ENCODE results near the gene PLOD1. TPM values are rescaled to one million over a fixed set of nuclear protein-coding genes. Genes with fewer than 3 reads are reported as not detected.
A peak's percentile ranks its signal among the peaks of the same experiment; 100 is the strongest.
"Not testable (repeated sequence)": the region's sequence is repeated elsewhere in the genome, so short reads cannot be mapped to it uniquely, and the experiment has no call there.

Gene PLOD1
- total and polyA plus RNA-seq, 10 of the 15 experiments (the other 5 are each of a cell fraction or from before 2014, with no cell fraction given), result 10.6 to 42.6 (median 29.3) TPM

- intact Hi-C loops (cut with micrococcal nuclease; ENCODE audit: unreplicated experiment); BruUV-seq (replicated peaks); RAD21 ChIA-PET (ENCODE audit: unreplicated experiment); H3K9me3 ChIP-seq (replicated peaks; ENCODE audit: control insufficient read depth, insufficient read depth, low read length); FAIRE-seq; H3K27me3 ChIP-seq (replicated peaks in 1 of 2; ENCODE audit: control insufficient read depth in 2 of 2, insufficient read depth in 2 of 2, low read length in 1 of 2); H2AFZ ChIP-seq (ENCODE audit: control insufficient read depth, low read depth, low read length); H4K20me1 ChIP-seq (ENCODE audit: control insufficient read depth, insufficient read depth); in situ Hi-C loops (cut with MboI); DNase-seq (ENCODE audit: low read depth, low spot score): not testable (repeated sequence)
- 5% methylated on average over 17 of the region's 54 CpGs for WGBS (ENCODE audit: insufficient coverage, insufficient replicate concordance, low lambda C conversion rate, missing lambda C conversion rate)
- Histone ChIP-seq H3K79me2 (ENCODE audit: control insufficient read depth, insufficient read depth, low read length) (peaks cover 41% of the 10 kb centered on the region), H3K27ac (ENCODE audit: control insufficient read depth, insufficient read depth) (peak overlapping the region; percentile 7; the same call in 1 of the 2 replicates), H3K9ac (ENCODE audit: control insufficient read depth, insufficient read depth, low read length) (peak overlapping the region; percentile 51; the same call in 1 of the 2 replicates), H3K4me3 (peak overlapping the region; percentile 85), H3K36me3 (ENCODE audit: control insufficient read depth in 2 of 2, insufficient read depth in 2 of 2, low read length in 1 of 2) (peaks cover 7 to 17% of the 10 kb centered on the region in 2 experiments; a peak in 3 of 4 replicates), H3K4me2 (ENCODE audit: control insufficient read depth, insufficient read depth) (peak overlapping the region; percentile 97), H3K4me1 (ENCODE audit: control insufficient read depth, insufficient read depth, low read length) (peaks cover 17% of the 10 kb centered on the region)
- peak; percentile 58 for ATAC-seq
- POLR2A ChIA-PET, result interaction anchor here (0.9 to 1.4 kb wide), 4 partner anchors 9 to 17 kb away, joined by 3 to 11 read pairs (median 4); partner anchors contain the start of gene PLOD1
- TF ChIP-seq LARP7 (IDR thresholded peaks at IDR 0.05) (peak; percentile 20; the same call in 1 of the 2 replicates), POLR2A (IDR thresholded peaks at IDR 0.05; ENCODE audit: low read depth, low read length) (peak; percentile 8; the same call in 1 of the 2 replicates)
- SMC1A ChIA-PET (ENCODE audit: uncharacterized antibody, unreplicated experiment), result interaction anchor here (1.1 kb wide), 1 partner anchor 17 kb away, joined by 3 read pairs; no protein-coding TSS in a partner anchor
- CTCF ChIA-PET, result interaction anchor here (0.9 kb wide), 1 partner anchor 42 kb away, joined by 4 read pairs; no protein-coding TSS in a partner anchor
Observed at GRCh38 chr1:11925196-11925937, 9.2 kb upstream of the PLOD1 start.

DNA sequence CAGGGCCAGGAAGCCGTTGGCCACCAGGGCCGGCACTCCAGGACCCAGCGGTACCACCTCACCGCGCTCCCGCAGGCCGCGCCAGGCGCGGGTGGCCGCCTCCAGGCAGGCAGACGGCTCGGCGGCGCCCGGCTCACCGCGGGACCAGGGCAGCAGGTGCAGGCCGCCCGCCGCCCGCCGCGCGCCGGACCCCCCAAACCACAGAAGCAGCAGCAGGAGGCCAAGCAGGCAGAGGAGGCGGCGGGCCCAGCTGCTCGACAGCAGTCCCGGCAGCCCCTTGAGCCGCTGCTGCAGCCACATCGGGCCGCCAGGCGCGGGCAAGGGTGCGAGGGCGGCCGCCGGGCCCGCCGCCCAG is 8.6 kb upstream of the PLOD1 start:
- FAIRE-seq, result no peak
- CTCF ChIA-PET, result no interaction called here
- TF ChIP-seq CREB1 (IDR thresholded peaks at IDR 0.05; ENCODE audit: low read depth), result no peak
- no peak for TF ChIP-seq ZBED1 (IDR thresholded peaks at IDR 0.05; ENCODE audit: borderline replicate concordance)
- TF ChIP-seq FOXK2 (IDR thresholded peaks at IDR 0.05), result no peak
- no peak for TF ChIP-seq KDM1A (IDR thresholded peaks at IDR 0.05; ENCODE audit: borderline replicate concordance)
- peak in 1 of 2 experiments; percentile 6; a peak in 1 of 4 replicates for TF ChIP-seq BHLHE40 (IDR thresholded peaks at IDR 0.05; ENCODE audit: borderline replicate concordance in 1 of 2, low read depth in 2 of 2, low read length in 1 of 2)
- TF ChIP-seq, protein P1, sequence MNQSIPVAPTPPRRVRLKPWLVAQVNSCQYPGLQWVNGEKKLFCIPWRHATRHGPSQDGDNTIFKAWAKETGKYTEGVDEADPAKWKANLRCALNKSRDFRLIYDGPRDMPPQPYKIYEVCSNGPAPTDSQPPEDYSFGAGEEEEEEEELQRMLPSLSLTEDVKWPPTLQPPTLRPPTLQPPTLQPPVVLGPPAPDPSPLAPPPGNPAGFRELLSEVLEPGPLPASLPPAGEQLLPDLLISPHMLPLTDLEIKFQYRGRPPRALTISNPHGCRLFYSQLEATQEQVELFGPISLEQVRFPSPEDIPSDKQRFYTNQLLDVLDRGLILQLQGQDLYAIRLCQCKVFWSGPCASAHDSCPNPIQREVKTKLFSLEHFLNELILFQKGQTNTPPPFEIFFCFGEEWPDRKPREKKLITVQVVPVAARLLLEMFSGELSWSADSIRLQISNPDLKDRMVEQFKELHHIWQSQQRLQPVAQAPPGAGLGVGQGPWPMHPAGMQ (IDR thresholded peaks at IDR 0.05; ENCODE audit: borderline replicate concordance), result no peak
- TF ChIP-seq SMARCA5 (IDR thresholded peaks at IDR 0.05), result peak; percentile 63; the same call in 1 of the 2 replicates
- TF ChIP-seq LARP7 (IDR thresholded peaks at IDR 0.05), result peak; percentile 34; the same call in 1 of the 2 replicates
- TF ChIP-seq, protein P2, sequence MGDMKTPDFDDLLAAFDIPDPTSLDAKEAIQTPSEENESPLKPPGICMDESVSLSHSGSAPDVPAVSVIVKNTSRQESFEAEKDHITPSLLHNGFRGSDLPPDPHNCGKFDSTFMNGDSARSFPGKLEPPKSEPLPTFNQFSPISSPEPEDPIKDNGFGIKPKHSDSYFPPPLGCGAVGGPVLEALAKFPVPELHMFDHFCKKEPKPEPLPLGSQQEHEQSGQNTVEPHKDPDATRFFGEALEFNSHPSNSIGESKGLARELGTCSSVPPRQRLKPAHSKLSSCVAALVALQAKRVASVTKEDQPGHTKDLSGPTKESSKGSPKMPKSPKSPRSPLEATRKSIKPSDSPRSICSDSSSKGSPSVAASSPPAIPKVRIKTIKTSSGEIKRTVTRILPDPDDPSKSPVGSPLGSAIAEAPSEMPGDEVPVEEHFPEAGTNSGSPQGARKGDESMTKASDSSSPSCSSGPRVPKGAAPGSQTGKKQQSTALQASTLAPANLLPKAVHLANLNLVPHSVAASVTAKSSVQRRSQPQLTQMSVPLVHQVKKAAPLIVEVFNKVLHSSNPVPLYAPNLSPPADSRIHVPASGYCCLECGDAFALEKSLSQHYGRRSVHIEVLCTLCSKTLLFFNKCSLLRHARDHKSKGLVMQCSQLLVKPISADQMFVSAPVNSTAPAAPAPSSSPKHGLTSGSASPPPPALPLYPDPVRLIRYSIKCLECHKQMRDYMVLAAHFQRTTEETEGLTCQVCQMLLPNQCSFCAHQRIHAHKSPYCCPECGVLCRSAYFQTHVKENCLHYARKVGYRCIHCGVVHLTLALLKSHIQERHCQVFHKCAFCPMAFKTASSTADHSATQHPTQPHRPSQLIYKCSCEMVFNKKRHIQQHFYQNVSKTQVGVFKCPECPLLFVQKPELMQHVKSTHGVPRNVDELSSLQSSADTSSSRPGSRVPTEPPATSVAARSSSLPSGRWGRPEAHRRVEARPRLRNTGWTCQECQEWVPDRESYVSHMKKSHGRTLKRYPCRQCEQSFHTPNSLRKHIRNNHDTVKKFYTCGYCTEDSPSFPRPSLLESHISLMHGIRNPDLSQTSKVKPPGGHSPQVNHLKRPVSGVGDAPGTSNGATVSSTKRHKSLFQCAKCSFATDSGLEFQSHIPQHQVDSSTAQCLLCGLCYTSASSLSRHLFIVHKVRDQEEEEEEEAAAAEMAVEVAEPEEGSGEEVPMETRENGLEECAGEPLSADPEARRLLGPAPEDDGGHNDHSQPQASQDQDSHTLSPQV (IDR thresholded peaks at IDR 0.05), result no peak

More for the DNA sequence above, 8.6 kb upstream of the PLOD1 start:
- Histone ChIP-seq H3K27me3 (replicated peaks in 1 of 2; ENCODE audit: control insufficient read depth in 2 of 2, insufficient read depth in 2 of 2, low read length in 1 of 2) (no peaks in the 10 kb centered on the region), H3K27ac (ENCODE audit: control insufficient read depth, insufficient read depth) (no peak overlapping the region), H3K9ac (ENCODE audit: control insufficient read depth, insufficient read depth, low read length) (peak overlapping the region; percentile 51; the same call in 1 of the 2 replicates), H2AFZ (ENCODE audit: control insufficient read depth, low read depth, low read length) (no peak overlapping the region), H3K4me2 (ENCODE audit: control insufficient read depth, insufficient read depth) (no peak overlapping the region), H3K9me3 (replicated peaks; ENCODE audit: control insufficient read depth, insufficient read depth, low read length) (no peaks in the 10 kb centered on the region), H3K4me1 (ENCODE audit: control insufficient read depth, insufficient read depth, low read length) (peaks cover 20% of the 10 kb centered on the region), H4K20me1 (ENCODE audit: control insufficient read depth, insufficient read depth) (peaks cover 6% of the 10 kb centered on the region), H3K4me3 (peak overlapping the region; percentile 85; the same call in 1 of the 2 replicates), H3K36me3 (ENCODE audit: control insufficient read depth in 2 of 2, insufficient read depth in 2 of 2, low read length in 1 of 2) (peaks cover 7 to 14% of the 10 kb centered on the region in 2 experiments; a peak in 3 of 4 replicates), H3K79me2 (ENCODE audit: control insufficient read depth, insufficient read depth, low read length) (peaks cover 39% of the 10 kb centered on the region)
- ChIA-PET SMC1A (ENCODE audit: uncharacterized antibody, unreplicated experiment) (interaction anchor here (1.0 to 1.1 kb wide), 2 partner anchors 14 to 17 kb away, joined by 3 read pairs; no protein-coding TSS in a partner anchor), POLR2A (interaction anchor here (1.0 to 1.4 kb wide), 4 partner anchors 9 to 54 kb away, joined by 3 to 10 read pairs (median 4); partner anchors contain the start of gene PLOD1), RAD21 (ENCODE audit: unreplicated experiment) (interaction anchor here (1.0 kb wide), 1 partner anchor 18 kb away, joined by 3 read pairs; no protein-coding TSS in a partner anchor)
- DNase-seq (ENCODE audit: low read depth, low spot score), result no peak
- intact Hi-C loops (cut with micrococcal nuclease; ENCODE audit: unreplicated experiment) (loop anchor here (1.0 kb wide), 2 partner anchors 8 to 18 kb away; partner anchors contain the start of gene PLOD1), in situ Hi-C loops (cut with MboI) (no loop called here)
- no TSS peak for BruUV-seq (replicated peaks)
- under 1% methylated on average over 40 of the region's 41 CpGs for WGBS (ENCODE audit: insufficient coverage, insufficient replicate concordance, low lambda C conversion rate, missing lambda C conversion rate)
- peak; percentile 5; the same call in 2 of the 3 replicates for ATAC-seq

All from GM12878 (cell line).